HG02678 (cell line): ENCODE measurements around the gene KDM4B.

Source experiments
- ATAC-seq: cut with Tn5 transposase; IDR thresholded peaks from one replicate; pipeline ENCODE4 v1.9.1; 2021; ENCODE audit warnings: mild to moderate bottlenecking, moderate library complexity; ENCODE audit not compliant: unreplicated experiment

The KDM4B gene

GRCh38 chr19:5103061-5103701 lies 134.3 kb downstream of the KDM4B start:
- ATAC-seq: no peak

- no peak for ATAC-seq
These were observed 135.0 kb downstream of the KDM4B start for GRCh38 chr19:5103812-5104410.

GRCh38 chr19:5104871-5105351 lies 136.0 kb downstream of the KDM4B start:
- no peak for ATAC-seq

DNA sequence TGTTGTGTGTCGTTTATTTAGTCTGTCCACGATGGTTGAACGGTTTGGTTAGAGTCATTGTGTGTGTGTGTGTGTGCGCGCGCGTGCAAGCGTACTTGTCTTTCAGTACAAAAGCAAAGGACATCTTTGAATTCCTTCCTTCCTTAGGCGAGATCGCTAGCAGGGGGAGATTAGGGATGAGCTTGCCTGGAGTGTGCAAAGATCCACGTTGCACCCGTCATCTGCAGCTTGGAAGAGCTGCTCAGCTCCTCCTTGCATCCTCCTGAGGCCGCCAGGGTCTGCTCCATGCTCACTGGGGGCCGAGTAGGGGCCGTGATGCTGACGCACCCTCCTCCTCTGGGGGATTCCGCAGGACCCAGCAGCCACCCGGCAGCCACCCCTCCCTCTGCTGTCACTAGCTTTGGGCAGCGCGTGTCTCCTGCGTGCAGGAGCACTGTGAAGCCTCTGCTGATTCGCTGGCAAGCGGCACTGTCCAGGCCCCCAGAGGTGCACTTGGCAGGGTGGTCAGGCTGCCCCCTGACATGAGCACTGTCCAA lies 137.3 kb downstream of the KDM4B start:
- ATAC-seq: no peak

DNA sequence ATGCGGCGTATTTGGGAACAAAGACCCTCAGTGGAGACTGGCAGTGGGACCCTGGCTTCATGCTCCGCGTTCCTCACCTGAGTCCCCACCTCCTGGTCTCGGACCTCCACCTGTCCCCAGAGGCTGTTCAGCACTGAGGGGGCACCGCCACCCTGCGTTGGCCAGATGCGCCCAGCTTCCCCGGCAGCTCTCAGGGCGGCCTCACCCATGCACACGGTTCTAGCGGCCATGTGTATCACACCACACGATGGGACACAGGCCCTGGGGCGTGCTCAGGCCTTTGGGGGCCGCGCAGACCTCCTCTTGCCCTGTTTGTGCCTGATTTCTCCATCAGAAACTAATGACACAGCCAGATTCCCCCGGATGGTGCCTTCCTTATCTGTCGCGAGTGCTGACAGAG lies 138.1 kb downstream of the KDM4B start:
- ATAC-seq: no peak

GRCh38 chr19:5107432-5108122 lies 138.7 kb downstream of the KDM4B start:
- no peak for ATAC-seq

DNA sequence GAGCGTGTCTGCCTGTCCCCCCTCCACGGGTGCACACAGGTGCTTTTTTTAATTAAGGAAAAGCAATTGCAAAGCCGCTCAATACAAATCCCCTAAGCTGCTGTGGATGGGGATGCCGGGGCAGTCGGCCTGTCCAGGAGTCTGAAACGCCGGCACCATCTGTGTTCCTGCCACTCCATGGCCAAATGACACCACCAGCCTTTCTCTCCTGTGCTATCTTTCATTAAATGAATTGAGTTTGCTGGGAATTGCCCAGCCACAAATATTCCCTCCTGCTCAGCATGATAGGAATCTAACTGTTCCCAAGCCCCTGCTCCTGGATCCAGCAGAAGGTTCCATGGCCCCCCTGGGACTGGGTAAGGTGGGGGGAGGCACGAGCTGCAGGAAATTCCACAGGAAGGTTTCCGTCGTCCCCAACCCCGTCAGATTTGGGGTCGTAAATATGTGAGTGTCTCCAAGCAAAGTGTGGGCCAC lies 139.2 kb downstream of the KDM4B start:
- ATAC-seq: no peak

GRCh38 chr19:5108866-5109265 lies 140.0 kb downstream of the KDM4B start:
- no peak for ATAC-seq

DNA sequence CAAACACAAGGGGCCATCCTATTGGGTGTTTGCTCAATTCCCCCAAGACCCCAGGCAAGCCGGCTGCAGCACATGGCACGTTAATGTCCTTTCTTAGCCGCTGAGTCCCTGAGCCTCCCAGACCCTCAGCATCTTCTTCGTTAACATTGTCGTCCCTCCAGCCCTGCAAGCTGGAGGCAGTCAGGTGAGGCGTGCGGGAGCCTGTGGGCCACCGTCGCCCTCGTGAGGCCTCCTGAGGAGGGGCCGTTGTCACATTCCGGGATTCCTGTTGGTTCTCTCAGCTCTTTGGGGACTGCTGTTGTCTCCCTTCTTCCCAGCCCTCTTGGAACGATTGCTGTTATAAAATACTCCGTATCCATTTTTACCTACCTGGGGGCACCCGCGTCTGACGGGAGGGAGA lies 140.6 kb downstream of the KDM4B start:
- ATAC-seq: no peak

DNA sequence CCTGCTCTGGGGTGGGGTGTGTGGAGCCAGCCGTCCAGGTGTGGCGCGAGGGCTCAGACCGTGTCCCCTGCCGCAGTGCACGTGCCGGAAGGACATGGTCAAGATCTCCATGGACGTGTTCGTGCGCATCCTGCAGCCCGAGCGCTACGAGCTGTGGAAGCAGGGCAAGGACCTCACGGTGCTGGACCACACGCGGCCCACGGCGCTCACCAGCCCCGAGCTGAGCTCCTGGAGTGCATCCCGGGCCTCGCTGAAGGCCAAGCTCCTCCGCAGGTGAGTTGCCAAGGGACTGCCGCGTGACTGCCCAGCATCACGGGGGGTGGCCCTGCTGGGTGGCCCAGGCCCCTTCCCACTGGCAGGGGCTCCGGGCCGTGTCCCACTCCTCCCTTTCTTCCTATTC lies 141.6 kb downstream of the KDM4B start:
- ATAC-seq: no peak

GRCh38 chr19:5111051-5111450 lies 142.1 kb downstream of the KDM4B start:
- no peak for ATAC-seq

GRCh38 chr19:5112175-5112574 lies 143.3 kb downstream of the KDM4B start:
- no peak for ATAC-seq

- no peak for ATAC-seq
These were observed 144.0 kb downstream of the KDM4B start for GRCh38 chr19:5112681-5113575.

DNA sequence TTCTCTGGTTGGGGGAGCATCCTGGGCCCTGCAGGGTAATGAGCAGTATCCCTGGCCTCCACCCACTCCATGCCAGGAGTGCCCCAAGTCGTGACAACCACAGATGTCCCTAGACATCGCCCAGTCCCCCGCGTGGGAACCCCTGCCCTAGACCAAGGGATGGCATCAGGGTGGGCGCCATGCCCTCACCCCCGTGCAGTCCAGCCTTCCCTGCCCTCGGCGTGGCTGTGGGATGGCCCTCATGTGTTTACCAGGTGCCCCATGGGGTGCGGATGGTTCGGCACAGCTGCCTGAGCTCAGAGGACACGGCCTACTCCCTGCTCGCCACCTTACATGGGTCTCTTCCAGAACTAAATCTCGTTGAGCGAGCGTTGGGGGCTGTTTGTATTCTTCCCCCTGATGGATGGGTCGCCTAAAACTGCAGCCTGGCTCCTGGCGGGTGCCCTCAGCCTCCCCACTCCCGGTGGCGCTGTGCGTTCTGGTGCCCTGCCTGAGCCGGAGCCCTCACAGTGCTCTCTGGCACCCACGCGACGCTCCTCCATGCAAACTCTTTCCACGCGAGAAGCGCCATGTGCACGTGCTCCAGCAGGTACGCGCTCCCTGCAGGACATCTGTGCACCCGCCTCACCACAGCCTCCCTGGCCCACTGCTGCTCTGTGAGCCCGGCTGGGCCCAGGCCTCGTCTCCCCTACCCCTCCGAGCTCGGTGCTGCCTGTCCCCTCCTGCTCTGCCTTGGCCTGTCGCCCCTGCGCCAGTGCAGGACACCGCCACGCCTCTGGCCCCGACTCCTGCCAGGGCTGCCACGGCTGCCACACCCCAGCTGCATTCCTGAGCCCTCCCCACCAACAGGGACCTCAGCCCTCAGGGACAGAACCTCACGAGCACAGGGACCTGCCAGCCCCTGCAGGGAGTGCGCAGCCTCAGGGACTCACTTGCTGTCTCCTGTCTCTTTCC lies 145.0 kb downstream of the KDM4B start:
- ATAC-seq: no peak

DNA sequence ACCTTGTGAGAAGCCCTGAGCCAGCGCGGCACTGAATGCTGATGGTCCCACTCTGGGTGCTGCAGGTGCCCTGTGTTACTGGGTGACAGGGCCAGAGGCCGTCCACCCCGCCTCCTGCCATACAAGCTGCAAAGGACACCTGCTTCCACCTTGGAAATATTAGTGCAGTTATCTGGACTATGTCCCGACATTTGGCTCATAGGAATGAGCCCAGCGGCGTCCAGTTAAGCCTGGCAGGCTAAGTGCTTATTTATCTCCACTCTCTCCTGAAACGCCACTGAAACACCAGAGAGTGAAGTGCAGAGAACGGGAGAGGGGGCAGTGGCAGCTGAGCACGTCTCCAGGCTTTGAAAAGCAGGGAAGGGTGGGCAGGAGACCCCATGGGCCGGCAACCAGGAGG lies 145.8 kb downstream of the KDM4B start:
- no peak for ATAC-seq

DNA sequence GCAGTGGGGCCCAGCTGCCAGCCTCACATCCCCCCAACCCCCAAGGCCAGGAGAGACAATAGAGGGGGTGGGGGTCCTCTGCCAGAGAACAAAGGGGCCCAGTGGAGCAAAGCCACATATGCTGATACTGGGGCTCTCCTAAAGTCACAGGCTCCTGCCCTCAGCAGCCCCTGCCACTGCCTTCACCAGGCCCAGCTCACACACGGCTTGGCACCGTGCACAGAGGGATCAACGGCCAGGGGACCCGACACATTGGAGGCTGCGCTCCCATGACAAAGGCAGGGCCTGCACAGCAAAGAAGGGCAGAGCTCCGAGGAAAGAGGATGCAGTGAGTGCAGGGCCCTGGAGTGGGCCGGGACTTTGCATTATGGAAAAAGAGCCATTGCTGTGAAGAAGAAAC lies 146.4 kb downstream of the KDM4B start:
- no peak for ATAC-seq

DNA sequence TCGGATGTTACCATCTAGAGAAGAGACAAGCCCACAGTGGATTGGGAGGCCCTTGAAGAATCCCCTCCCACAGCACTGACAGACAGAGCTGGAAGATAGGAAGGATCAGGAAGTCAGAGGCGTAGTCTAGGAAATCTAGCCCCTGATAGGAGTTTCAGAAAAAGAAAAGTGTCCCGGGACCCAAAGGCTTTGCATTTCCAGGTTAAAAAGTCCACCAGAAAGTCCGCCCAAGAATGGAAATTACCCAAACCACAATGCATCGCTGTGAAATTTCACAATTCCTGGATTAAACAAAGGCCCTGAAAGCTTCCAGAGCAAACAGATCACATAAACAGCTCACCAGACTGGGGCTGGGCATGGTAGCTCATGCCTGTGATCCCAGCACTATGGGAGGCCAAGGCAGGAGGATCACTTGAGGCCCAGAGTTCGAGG lies 146.9 kb downstream of the KDM4B start:
- ATAC-seq: no peak

GRCh38 chr19:5116292-5116691 lies 147.4 kb downstream of the KDM4B start:
- ATAC-seq: no peak

GRCh38 chr19:5117421-5117820 lies 148.5 kb downstream of the KDM4B start:
- no peak for ATAC-seq

GRCh38 chr19:5118026-5118425 lies 149.1 kb downstream of the KDM4B start:
- no peak for ATAC-seq
